ENCODE measurements around the gene DNMBP. TPM values are rescaled to one million over a fixed set of nuclear protein-coding genes. Genes with fewer than 3 reads are reported as not detected.
A peak's percentile ranks its signal among the peaks of the same experiment; 100 is the strongest.
"Not testable (repeated sequence)": the region's sequence is repeated elsewhere in the genome, so short reads cannot be mapped to it uniquely, and the experiment has no call there.

DNMBP gene
- total RNA-seq, 4 donors from 2014 or later, result 11.7 to 17.4 (median 13.4) TPM

DNA sequence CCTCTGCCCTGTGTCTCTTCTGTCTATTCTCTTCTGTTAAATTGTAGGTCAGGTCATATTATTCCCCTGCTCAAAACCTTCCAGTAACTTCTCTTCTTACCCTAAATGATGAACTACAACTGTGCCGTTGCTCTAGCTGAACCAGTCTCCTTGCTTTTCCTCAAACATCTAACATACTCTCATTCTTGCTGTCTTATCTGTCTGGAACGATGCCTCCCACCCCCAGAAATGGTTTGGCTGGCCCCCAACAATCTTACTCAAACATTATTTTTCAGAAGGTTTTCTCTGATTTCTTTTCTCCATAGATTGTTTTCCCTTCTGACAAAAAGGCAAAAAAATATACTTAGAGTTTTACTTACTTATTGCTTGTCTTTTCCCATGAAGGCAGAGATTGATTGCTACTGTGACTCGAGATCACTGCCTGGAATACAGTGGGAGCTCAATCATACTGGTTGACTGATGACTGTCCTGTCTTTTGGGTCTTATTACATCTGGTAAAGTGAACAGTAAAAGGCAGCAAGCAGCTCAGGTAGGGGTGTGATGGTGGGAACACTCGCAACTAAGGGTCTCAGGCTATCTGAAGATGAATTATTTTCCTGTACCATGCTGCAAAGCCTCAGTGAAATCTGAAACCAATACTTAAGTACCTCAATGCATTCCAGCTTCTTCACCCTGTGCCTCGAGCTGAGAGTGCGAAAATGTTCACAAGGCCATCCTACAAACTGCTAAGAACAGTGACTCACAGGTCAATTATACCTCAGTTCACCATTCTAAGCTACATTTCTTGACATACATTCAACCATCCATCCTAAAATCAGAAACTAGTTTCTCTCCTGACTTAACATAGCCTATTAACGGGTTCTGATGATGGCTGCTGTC lies 67.6 kb downstream of the DNMBP start:
- TF ChIP-seq, protein P1, sequence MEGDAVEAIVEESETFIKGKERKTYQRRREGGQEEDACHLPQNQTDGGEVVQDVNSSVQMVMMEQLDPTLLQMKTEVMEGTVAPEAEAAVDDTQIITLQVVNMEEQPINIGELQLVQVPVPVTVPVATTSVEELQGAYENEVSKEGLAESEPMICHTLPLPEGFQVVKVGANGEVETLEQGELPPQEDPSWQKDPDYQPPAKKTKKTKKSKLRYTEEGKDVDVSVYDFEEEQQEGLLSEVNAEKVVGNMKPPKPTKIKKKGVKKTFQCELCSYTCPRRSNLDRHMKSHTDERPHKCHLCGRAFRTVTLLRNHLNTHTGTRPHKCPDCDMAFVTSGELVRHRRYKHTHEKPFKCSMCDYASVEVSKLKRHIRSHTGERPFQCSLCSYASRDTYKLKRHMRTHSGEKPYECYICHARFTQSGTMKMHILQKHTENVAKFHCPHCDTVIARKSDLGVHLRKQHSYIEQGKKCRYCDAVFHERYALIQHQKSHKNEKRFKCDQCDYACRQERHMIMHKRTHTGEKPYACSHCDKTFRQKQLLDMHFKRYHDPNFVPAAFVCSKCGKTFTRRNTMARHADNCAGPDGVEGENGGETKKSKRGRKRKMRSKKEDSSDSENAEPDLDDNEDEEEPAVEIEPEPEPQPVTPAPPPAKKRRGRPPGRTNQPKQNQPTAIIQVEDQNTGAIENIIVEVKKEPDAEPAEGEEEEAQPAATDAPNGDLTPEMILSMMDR (IDR thresholded peaks at IDR 0.05), result no peak
- TF ChIP-seq POLR2A (IDR thresholded peaks at IDR 0.05), result no peak
- Histone ChIP-seq H3K9me3 (no peaks in the 10 kb centered on the region), H3K27me3 (no peaks in the 10 kb centered on the region), H3K4me3 (replicated peaks in 1 of 3) (no peak overlapping the region), H3K4me1 (peaks cover 17 to 19% of the 10 kb centered on the region in 2 donors), H3K36me3 (no peaks in the 10 kb centered on the region), H3K27ac (no peak overlapping the region)
- intact Hi-C loops (cut with DNase I), result no loop called here
- 72 to 77% methylated on average over 7 of the region's 7 CpGs for WGBS, 2 donors
- DNase-seq, result no peak

DNA sequence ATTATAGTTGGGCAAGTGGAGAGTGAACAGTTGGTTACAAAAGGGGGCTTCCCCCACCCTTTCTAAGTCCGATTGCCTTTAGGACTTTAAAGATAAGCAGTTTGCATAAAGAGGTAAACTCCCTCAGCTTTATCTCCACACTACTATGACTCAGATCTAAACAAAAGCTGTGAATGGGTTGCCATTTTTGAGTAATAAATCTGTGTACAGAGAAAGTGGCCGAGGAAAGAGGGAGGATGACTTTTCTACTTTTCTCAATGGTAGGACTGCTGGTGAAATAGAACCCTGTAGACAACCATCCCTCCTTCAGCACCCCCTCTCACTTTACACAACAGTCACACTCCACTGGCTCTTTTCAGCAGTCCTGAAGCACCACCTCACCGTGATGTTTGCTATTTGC lies 71.2 kb downstream of the DNMBP start:
- intact Hi-C loops (cut with DNase I), result no loop called here
- no peaks in the 10 kb centered on the region for H3K9me3 ChIP-seq
- no peaks in the 10 kb centered on the region for H3K36me3 ChIP-seq
- DNase-seq, result no peak
- H3K27me3 ChIP-seq, result no peaks in the 10 kb centered on the region
- no peak overlapping the region for H3K4me3 ChIP-seq (replicated peaks in 1 of 3)
- H3K4me1 ChIP-seq, result peaks cover 0 to 6% of the 10 kb centered on the region in 2 donors
- TF ChIP-seq, protein P1 (IDR thresholded peaks at IDR 0.05), result no peak
- TF ChIP-seq POLR2A (IDR thresholded peaks at IDR 0.05), result no peak
- H3K27ac ChIP-seq, result no peak overlapping the region
- WGBS, 2 donors, result 67 to 69% methylated on average over 3 of the region's 3 CpGs

DNA sequence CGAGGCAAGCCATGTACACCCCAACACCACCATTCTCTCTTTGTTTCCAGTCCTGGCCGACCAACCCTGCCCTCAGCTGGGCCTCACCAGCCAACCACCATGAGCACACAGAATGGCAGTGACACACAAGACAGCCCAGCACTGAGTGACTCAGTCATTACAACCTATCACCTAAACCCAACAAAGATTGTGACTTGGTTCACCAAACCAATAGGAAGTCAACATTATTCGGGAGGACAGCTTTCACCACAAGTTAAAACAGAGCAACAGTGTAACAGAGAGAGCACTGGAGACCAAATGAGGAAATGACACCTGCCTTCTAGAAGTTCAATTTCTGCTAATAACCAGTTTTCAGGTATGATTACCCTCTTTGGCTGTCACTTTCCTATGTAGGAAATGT lies 72.1 kb downstream of the DNMBP start:
- H3K4me1 ChIP-seq, result peaks cover 0 to 5% of the 10 kb centered on the region in 2 donors
- DNase-seq, result no peak
- no peak overlapping the region for H3K27ac ChIP-seq
- no peaks in the 10 kb centered on the region for H3K36me3 ChIP-seq
- no peak for TF ChIP-seq POLR2A (IDR thresholded peaks at IDR 0.05)
- TF ChIP-seq, protein P1 (IDR thresholded peaks at IDR 0.05), result no peak
- WGBS, 2 donors, result 94 to 95% methylated on average over 3 of the region's 3 CpGs
- H3K4me3 ChIP-seq (replicated peaks in 1 of 3), result no peak overlapping the region
- no peaks in the 10 kb centered on the region for H3K9me3 ChIP-seq
- no peaks in the 10 kb centered on the region for H3K27me3 ChIP-seq
- intact Hi-C loops (cut with DNase I), result no loop called here

DNA sequence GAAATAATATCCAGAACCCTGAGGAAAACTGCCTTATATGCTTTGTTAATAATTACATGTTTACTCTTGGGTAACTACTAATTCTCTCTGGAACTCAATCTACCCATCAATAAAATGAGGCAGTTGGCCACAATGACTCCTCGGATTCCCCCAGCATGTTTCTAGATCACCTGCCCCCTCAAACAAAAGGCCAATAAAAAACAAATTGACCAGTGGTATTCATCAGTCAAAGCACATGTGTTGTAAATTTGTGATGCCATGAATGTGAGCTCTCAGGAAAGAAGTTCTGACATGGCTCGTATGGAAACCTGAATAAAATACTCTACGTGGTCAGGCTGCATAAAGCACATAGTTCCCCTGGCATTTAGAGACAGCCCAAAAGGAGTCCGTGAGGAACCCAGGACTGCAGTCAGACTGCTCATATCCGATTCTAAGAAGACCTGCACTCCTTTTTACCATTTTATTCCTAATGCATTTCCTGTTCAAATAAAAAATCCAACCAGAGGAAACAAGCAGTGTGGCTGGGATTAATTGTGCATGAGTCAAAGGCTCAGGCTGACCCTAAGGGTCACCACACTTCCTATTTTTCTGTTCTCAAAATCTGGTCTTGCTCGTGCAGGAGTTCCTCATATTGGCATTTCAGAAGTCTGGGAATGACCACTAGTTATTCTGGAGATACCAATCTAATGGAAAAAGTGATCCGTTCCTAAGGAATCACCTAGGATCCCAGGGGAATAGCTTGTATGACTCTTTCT lies 77.4 kb downstream of the DNMBP start:
- H3K27me3 ChIP-seq; intact Hi-C loops (cut with DNase I); H3K36me3 ChIP-seq; DNase-seq; H3K4me3 ChIP-seq (replicated peaks in 1 of 3); H3K9me3 ChIP-seq: not testable (repeated sequence)
- H3K4me1 ChIP-seq, result peaks cover 36 to 42% of the 10 kb centered on the region in 2 donors
- peak overlapping the region; percentile 85 to 89 (median 85) for H3K27ac ChIP-seq
- 72 to 78% methylated on average over 4 to 5 of the region's 7 CpGs for WGBS, 2 donors

DNA sequence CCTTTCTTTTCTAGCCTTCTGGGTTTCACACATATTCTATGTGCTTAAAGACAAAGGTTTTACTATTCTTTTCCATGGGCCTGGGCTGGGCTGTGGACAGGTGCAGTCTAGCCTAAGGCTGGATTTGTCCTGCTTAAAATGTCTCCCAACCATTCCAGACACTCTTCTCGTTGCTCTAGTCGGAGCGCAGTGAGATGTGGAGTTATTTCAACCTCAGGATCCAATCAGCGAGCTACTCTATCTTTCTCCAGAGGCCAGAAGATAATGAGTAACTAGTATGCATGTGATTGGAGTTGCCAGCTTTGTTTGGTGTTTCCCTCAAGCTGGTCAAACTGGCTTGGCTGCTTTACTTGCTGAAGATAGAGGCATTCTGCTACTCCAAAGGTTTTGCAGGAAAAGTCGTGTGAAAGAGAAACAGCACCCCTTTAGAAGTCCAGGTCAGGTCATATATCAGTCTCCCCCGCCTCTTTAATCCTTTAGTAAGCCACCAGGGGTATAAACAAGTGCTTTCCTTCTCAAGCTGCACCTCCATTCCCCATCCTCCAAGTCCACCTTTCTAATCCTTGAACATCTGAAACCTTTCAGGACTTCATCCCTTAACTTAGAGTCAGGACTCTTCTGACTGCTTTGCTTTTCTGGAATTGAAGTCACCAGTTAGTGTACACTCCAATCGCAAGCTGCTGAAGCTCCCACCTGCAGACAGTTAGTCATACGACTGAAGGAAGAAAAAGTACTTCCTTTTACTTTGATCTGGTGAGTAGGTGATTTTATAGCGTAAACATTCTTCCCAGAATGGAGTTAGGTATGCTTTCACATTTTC lies 78.8 kb downstream of the DNMBP start:
- 31 to 36% methylated on average over 9 of the region's 9 CpGs for WGBS, 2 donors
- H3K27me3 ChIP-seq, result no peaks in the 10 kb centered on the region
- peak overlapping the region in 1 of 3 donors; percentile 5 for H3K4me3 ChIP-seq (replicated peaks in 1 of 3)
- H3K4me1 ChIP-seq, result peaks cover 51 to 57% of the 10 kb centered on the region in 2 donors
- H3K9me3 ChIP-seq, result no peaks in the 10 kb centered on the region
- intact Hi-C loops (cut with DNase I), result no loop called here
- DNase-seq, result peak; percentile 87 to 89
- H3K27ac ChIP-seq, result peak overlapping the region; percentile 85 to 89 (median 85)
- peak in 1 of 2 donors; percentile 71 for TF ChIP-seq POLR2A (IDR thresholded peaks at IDR 0.05)
- TF ChIP-seq, protein P1 (IDR thresholded peaks at IDR 0.05), result no peak
- no peaks in the 10 kb centered on the region for H3K36me3 ChIP-seq

Data from thyroid gland (tissue), 4 donors.